Hepatic stellate cell (primary cell): ENCODE measurements around the gene PRKAA2.

Experiments
- DNase-seq: peaks from one replicate; pipeline ENCODE4 v3.0.0; 2011; ENCODE audit warnings: low spot score

PRKAA2 gene

DNA sequence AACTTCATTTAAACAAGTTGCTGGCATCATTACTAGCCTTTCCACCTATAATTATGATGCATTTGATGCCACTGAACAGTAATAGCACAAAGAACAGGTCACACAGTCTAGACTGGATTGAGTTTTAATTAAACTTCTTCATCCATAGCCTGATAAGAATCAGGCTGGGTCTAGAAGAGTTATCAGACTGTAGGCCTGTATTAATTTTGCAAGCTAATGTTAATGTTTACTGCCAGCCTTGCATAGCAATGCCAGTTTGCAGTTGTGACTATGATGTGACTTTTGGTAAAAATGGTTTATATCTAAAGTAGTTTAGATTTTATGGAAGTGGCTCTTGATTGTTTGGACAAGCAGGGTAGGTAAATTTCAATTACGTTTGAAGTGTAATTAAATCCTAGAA is 68.0 kb downstream of the PRKAA2 start:
- DNase-seq: no peak

DNA sequence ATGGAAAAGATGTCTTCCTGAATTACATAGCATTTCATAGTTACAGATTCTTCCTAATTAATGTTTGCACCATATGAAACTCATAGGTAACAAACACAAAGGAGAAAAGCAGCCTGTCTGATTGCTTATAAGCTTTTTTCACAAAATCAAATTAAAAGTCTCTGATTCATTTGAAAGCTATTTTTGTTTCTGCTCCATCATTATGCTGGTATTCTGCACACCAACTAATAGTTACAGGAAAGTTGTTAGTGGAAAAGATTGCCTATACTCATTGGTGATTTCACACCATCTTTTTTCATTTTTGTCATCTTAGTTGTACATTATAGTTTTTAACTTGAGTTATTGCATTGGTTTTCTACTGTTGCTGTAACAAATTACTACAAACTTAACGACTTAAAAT is 70.0 kb downstream of the PRKAA2 start:
- DNase-seq: no peak

- no peak for DNase-seq
These were observed 74.1 kb downstream of the PRKAA2 start for GRCh38 chr1:56719171-56719570.

DNA sequence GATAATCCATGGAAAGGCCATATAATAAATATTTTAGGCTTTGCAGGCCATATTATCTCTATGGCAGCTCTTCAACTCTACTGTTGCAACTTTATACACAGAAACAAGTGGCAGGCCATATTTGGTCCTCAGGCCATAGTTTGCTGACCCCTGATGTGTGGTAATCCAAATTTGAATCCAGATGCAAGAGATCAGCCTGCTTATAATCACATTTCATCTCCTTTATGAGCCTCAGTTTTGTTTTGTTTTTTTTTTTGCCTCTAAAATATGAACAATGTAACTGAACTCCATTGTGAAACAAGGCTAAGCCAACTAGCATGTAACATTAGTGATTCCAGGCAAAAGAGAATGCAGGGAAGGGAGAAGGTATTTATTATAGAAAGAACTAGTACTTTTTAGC is 81.6 kb downstream of the PRKAA2 start:
- no peak for DNase-seq

GRCh38 chr1:56728964-56729363 is 83.8 kb downstream of the PRKAA2 start:
- no peak for DNase-seq

- no peak for DNase-seq
These were observed 100.1 kb downstream of the PRKAA2 start for GRCh38 chr1:56745231-56745630.

- DNase-seq: no peak
These were observed 109.8 kb downstream of the PRKAA2 start for GRCh38 chr1:56754708-56755479.

DNA sequence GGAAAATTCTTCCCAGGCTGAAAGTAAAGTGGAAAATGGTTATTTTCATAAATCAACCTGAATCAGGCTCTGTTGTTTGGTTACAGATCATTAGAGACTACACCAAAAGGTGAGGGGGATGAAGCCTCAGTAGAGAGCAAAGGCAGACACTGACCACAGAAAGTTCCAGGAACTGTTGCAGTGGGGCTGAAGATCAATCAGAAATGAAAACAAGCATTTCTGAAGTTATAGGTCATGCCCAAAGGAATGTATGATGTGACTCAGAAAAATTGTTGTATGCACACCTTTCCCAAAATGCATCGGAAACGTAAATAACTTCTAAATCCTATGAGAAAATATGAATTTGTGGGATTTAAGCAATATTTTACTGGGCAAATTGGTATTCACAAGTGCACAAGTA is 110.8 kb downstream of the PRKAA2 start:
- DNase-seq: no peak

GRCh38 chr1:56758135-56758534 is 113.0 kb downstream of the PRKAA2 start:
- DNase-seq: no peak

DNA sequence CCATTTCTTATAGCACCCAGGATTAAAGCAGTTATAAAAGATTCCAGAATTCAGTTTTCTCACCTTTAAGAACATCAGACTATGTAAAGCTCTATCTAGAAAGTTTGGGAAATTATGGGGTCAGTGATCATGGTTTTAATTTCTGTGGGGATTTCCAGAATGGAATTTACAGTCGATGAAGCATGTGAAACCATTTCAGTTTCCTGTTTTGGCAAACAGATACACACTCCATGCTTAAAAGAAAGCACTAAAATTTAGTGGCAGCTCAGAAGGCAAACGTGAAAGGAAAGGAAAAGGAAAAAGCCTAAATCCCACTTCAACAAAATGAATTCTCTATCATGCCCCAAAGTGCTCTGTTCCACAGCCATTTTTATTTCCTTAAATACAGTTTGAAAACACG is 113.7 kb downstream of the PRKAA2 start:
- no peak for DNase-seq
